Smooth muscle cell (in vitro differentiated cells): ENCODE results near the gene OLFML2A. TPM values are rescaled to one million over a fixed set of nuclear protein-coding genes. Genes with fewer than 3 reads are reported as not detected.
A peak's percentile ranks its signal among the peaks of the same experiment; 100 is the strongest.

ENCODE experiments used
- DNase-seq: peaks from one replicate; lab custom pipeline; 2025; ENCODE audit not compliant: unreplicated experiment; lab: John Stamatoyannopoulos, UW
- H2AFZ ChIP-seq: fragments of 200-600 bp; sonication (generic); 2 replicates; pipeline ENCODE4 v1.6.0; 2016; ENCODE audit warnings: antibody characterized with exemption, low read depth, mild to moderate bottlenecking
- H3F3A ChIP-seq: fragments of 200-600 bp; sonication (generic); 2 replicates; pipeline ENCODE4 v1.6.0; 2017; ENCODE audit warnings: antibody characterized with exemption, low read depth
- H3K27ac ChIP-seq: fragments of 200-600 bp; sonication (generic); 2 replicates; pipeline ENCODE4 v1.5.1; 2016; ENCODE audit warnings: low read depth, mild to moderate bottlenecking
- H3K27me3 ChIP-seq: fragments of 200-600 bp; sonication (generic); 2 replicates; pipeline ENCODE4 v1.6.1; 2016; ENCODE audit warnings: low read depth, mild to moderate bottlenecking
- H3K36me3 ChIP-seq: fragments of 200-600 bp; sonication (generic); 2 replicates; pipeline ENCODE4 v1.5.1; 2016; ENCODE audit warnings: low read depth
- H3K4me1 ChIP-seq: fragments of 200-600 bp; sonication (generic); 2 replicates; pipeline ENCODE4 v1.5.1; 2016; ENCODE audit warnings: low read depth
- H3K4me2 ChIP-seq: fragments of 200-600 bp; sonication (generic); 2 replicates; pipeline ENCODE4 v1.6.0; 2016; ENCODE audit warnings: mild to moderate bottlenecking
- H3K4me3 ChIP-seq: fragments of 200-600 bp; sonication (generic); 2 replicates; pipeline ENCODE4 v1.5.1; 2016; ENCODE audit warnings: mild to moderate bottlenecking
- H3K79me2 ChIP-seq: fragments of 200-600 bp; sonication (generic); 2 replicates; pipeline ENCODE4 v1.6.0; 2016; ENCODE audit warnings: low read depth, mild to moderate bottlenecking
- H3K9ac ChIP-seq: fragments of 200-600 bp; sonication (generic); 2 replicates; pipeline ENCODE4 v1.6.0; 2016; ENCODE audit warnings: low read depth
- H3K9me3 ChIP-seq: fragments of 200-600 bp; sonication (generic); replicated peaks from 2 replicates; pipeline ENCODE4 v1.5.1; 2016; ENCODE audit warnings: low read depth
- H4K20me1 ChIP-seq: fragments of 200-600 bp; sonication (generic); 2 replicates; pipeline ENCODE4 v1.6.0; 2016; ENCODE audit warnings: low read depth
- WGBS: methylation state at CpG from one replicate; pipeline ENCODE4 v1.1.7; 2016; ENCODE audit warnings: low lambda C conversion rate; 5-methylcytosine and 5-hydroxymethylcytosine counted together
- polyA plus RNA-seq: library from polyadenylated mRNA; unstranded; fragments of >200 nt; fragmentation: Nextera tagmentation; extraction: Ambion mirVana; gene quantifications from 2 replicates; pipeline ENCODE4 v1.2.1, GENCODE V29; 2016
- total RNA-seq: library from RNA; depleted of rRNA; stranded (reverse); fragments of >200 nt; gene quantifications from 2 replicates; pipeline ENCODE4 v1.2.3, GENCODE V29; 2014
- TF ChIP-seq, protein P1 (sequence below): fragments of 200-600 bp; sonication (generic); IDR thresholded peaks from 2 replicates; pipeline ENCODE4 v1.5.1; 2017; ENCODE audit warnings: borderline replicate concordance, mild to moderate bottlenecking, antibody characterized with exemption; ENCODE audit not compliant: insufficient read depth, poor library complexity, severe bottlenecking

Gene OLFML2A
- total and polyA plus RNA-seq, 2 experiments from 2014 or later: 3.5 to 17.0 TPM

DNA sequence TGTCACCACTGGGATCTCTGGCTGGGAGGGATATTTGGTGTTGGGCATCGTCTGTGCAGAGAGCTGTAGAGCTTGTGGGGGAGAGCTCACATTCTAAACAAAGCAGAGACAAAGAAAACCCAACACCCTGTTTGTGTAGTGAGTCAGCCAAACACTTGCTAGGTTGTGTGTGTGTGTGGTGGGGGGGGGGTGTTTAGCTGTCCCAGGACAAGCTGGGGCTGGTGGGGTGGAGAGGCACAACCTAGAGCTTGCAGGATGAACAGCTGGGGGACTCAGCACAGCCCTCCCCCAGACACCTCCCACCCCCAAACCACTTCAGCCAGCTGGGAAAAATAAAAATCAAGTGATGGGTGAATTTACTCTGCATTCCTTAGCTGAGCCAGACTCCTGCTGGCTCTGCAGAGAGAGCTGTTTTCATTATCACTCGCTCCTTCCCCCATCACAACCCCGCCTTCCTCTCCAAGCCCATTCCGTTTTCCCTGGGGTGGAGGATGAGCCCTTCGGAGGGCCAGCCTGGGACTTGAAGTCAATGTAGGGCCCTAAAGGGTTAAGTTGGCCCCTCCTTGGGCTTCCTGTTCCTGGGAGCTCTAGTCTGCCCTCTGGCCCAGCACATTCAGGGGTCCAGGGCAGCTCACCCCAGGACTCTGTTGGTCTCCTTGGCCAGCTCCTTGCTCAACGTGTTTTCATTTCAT lies 2.6 kb downstream of the OLFML2A start:
- Histone ChIP-seq H3K9me3 (no peaks in the 10 kb centered on the region), H3K79me2 (no peaks in the 10 kb centered on the region), H3K27me3 (no peaks in the 10 kb centered on the region), H4K20me1 (no peaks in the 10 kb centered on the region), H3K4me2 (peak overlapping the region; percentile 78), H3K36me3 (no peaks in the 10 kb centered on the region), H3K4me3 (peak overlapping the region; percentile 9), H3F3A (no peaks in the 10 kb centered on the region), H3K27ac (peak overlapping the region; percentile 45), H2AFZ (no peak overlapping the region), H3K4me1 (peaks cover 14% of the 10 kb centered on the region), H3K9ac (no peak overlapping the region)
- 12% methylated on average over 6 of the region's 6 CpGs for WGBS
- no peak for DNase-seq
- TF ChIP-seq, protein P1, sequence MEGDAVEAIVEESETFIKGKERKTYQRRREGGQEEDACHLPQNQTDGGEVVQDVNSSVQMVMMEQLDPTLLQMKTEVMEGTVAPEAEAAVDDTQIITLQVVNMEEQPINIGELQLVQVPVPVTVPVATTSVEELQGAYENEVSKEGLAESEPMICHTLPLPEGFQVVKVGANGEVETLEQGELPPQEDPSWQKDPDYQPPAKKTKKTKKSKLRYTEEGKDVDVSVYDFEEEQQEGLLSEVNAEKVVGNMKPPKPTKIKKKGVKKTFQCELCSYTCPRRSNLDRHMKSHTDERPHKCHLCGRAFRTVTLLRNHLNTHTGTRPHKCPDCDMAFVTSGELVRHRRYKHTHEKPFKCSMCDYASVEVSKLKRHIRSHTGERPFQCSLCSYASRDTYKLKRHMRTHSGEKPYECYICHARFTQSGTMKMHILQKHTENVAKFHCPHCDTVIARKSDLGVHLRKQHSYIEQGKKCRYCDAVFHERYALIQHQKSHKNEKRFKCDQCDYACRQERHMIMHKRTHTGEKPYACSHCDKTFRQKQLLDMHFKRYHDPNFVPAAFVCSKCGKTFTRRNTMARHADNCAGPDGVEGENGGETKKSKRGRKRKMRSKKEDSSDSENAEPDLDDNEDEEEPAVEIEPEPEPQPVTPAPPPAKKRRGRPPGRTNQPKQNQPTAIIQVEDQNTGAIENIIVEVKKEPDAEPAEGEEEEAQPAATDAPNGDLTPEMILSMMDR: no peak

DNA sequence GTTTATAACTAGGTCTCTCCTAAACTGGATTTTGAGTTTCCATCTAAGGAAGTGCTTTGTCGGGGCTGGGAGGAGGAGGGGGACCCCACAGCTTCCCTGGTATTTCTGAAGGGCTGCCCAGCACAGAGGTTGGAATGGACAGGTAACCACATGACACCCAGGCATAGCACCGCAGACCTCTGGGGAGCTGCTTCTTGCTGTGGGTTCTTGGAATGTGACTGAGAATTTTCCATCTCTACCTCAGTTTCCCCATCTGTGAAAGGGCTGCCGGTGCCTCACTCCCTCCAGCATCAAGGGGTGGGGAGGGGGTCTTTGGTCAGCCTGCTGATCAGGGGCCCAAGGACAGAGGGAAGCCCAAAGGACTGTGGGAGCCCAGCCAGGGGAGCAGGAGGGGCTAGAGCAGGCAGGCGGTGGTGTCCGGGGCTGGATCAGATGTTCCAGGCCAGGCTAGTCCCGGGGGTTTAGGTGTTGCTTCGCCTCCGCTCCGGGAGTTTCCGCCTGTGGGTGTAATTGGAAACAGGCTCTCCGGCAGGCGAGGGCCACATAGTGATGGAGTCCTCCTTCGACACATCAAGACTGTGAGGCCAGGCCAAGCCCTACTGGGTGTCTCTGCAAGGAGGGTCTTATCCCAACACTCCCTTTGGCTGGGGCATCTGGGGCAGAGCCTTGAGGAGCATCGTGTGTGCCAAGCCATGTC lies 3.3 kb downstream of the OLFML2A start:
- no peak overlapping the region for H3K9ac ChIP-seq
- TF ChIP-seq, protein P1: no peak

DNA sequence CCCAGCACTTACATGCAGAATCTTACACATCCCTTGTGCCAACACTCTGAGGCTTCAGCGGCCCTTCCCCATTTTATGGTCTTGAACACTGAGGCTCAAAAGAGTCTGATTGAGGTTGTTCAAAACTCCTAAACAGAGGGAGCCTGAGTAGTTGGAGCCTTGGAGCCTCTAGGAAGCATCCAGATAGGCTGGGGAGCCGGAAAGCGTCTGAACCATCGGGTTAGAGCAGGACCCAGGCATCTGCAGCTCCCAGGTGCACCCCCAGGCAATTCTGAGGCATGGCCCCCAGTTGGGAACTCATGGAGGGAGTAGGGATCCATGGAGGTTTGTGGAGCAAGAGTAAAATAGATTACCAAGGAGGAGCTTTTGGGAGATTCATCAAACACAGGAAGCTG lies 3.8 kb downstream of the OLFML2A start:
- Histone ChIP-seq H3K4me2 (no peak overlapping the region), H3K9me3 (no peaks in the 10 kb centered on the region), H3K27ac (no peak overlapping the region), H3K36me3 (no peaks in the 10 kb centered on the region), H3K9ac (no peak overlapping the region), H3K4me1 (peaks cover 14% of the 10 kb centered on the region), H3K79me2 (no peaks in the 10 kb centered on the region), H2AFZ (no peak overlapping the region), H3K4me3 (no peak overlapping the region), H3F3A (no peaks in the 10 kb centered on the region), H3K27me3 (no peaks in the 10 kb centered on the region), H4K20me1 (no peaks in the 10 kb centered on the region)
- WGBS: 97% methylated on average over 4 of the region's 4 CpGs
- DNase-seq: no peak
- TF ChIP-seq, protein P1: no peak

More for the DNA sequence above, 3.3 kb downstream of the OLFML2A start:
- Histone ChIP-seq H2AFZ (no peak overlapping the region), H3K4me1 (peaks cover 14% of the 10 kb centered on the region), H3K4me2 (peak overlapping the region; percentile 78), H4K20me1 (no peaks in the 10 kb centered on the region), H3K9me3 (no peaks in the 10 kb centered on the region), H3K4me3 (no peak overlapping the region), H3K27ac (peak overlapping the region; percentile 45), H3F3A (no peaks in the 10 kb centered on the region), H3K27me3 (no peaks in the 10 kb centered on the region), H3K79me2 (no peaks in the 10 kb centered on the region), H3K36me3 (no peaks in the 10 kb centered on the region)
- no peak for DNase-seq
- 64% methylated on average over 14 of the region's 14 CpGs for WGBS
